Stomach smooth muscle (tissue), 2 donors: Measurements from ENCODE around the gene CLCC1.
"Not testable (repeated sequence)": the region's sequence is repeated elsewhere in the genome, so short reads cannot be mapped to it uniquely, and the experiment has no call there.

Experiments
- H3K27ac ChIP-seq: one replicate; pipeline ENCODE4 v1.7.0; 2013; ENCODE audit warnings: mild to moderate bottlenecking, low read length, inconsistent platforms
- H3K27me3 ChIP-seq, 2 donors: one replicate each; pipeline ENCODE4 v1.7.0; 2013; ENCODE audit warnings: low read length in 2 of 2; ENCODE audit not compliant: insufficient read depth in 2 of 2, control insufficient read depth in 1 of 2
- H3K36me3 ChIP-seq, 2 donors: one replicate each; pipeline ENCODE4 v1.7.0; 2013; ENCODE audit warnings: low read length in 2 of 2; ENCODE audit not compliant: control insufficient read depth in 2 of 2, insufficient read depth in 2 of 2
- H3K4me1 ChIP-seq: one replicate; pipeline ENCODE4 v1.7.0; 2013; ENCODE audit warnings: low read length; ENCODE audit not compliant: control insufficient read depth, insufficient read depth
- H3K4me3 ChIP-seq, 2 donors: one replicate each; pipeline ENCODE4 v1.7.0; 2013; ENCODE audit warnings: low read length in 2 of 2
- H3K9ac ChIP-seq, 2 donors: one replicate each; pipeline ENCODE4 v1.7.0; 2013; ENCODE audit warnings: low read length in 2 of 2, mild to moderate bottlenecking in 1 of 2
- H3K9me3 ChIP-seq, 2 donors: one replicate each; pipeline ENCODE4 v1.7.0; 2013; ENCODE audit warnings: low read length in 2 of 2; ENCODE audit not compliant: control insufficient read depth in 2 of 2
- donor health status: healthy.
- donor health status: Pancreatic carcinoma.

The CLCC1 gene

DNA sequence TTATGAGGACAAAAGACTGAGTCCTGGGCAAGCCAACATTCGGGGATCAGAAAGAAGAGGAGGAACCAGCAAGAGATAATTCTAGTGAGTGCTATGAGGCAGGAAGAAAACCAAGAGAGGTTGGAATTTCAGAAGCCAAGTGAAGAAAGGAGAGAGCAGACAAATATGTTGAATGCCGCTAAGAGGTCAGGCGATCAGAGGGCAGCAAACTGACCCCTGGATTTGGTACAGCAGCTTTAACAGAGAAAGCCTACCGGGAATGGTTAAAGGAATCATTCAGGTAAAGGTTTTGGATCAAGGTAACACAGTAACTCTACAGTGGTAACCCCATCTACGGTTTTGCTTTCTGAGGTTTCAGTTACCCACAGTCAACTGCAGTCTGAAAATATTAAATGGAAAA lies 5.4 kb downstream of the CLCC1 start:
- Histone ChIP-seq H3K36me3 (peaks cover 4 to 6% of the 10 kb centered on the region in 2 donors), H3K4me1 (peaks cover 4% of the 10 kb centered on the region), H3K9ac (no peak overlapping the region), H3K27me3 (no peaks in the 10 kb centered on the region), H3K9me3 (no peaks in the 10 kb centered on the region), H3K4me3 (no peak overlapping the region), H3K27ac (no peak overlapping the region)

DNA sequence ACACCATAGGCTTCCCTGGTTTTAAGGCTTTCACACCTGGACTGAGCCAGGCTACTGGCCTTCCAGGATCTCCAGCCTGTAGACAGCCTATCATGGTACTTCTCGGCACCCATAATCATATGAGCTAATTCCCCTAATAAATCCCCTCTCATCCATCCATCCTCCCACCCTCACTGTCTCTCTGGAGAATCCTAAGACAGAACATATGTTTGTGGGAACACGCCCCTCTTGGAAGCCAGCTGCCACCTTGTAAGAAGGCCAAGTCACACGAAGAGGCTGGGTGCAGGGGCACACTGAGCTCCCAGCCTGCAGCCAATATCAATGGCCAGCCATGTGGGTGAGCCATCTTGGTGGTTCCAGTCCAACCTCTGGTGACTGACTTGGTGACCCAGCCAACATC lies 7.4 kb downstream of the CLCC1 start:
- H3K27me3 ChIP-seq, result no peaks in the 10 kb centered on the region
- H3K27ac ChIP-seq, result no peak overlapping the region
- H3K9ac ChIP-seq, result no peak overlapping the region
- no peak overlapping the region for H3K4me3 ChIP-seq
- peaks cover 4 to 6% of the 10 kb centered on the region in 2 donors for H3K36me3 ChIP-seq
- no peaks in the 10 kb centered on the region for H3K4me1 ChIP-seq
- H3K9me3 ChIP-seq, result no peaks in the 10 kb centered on the region

DNA sequence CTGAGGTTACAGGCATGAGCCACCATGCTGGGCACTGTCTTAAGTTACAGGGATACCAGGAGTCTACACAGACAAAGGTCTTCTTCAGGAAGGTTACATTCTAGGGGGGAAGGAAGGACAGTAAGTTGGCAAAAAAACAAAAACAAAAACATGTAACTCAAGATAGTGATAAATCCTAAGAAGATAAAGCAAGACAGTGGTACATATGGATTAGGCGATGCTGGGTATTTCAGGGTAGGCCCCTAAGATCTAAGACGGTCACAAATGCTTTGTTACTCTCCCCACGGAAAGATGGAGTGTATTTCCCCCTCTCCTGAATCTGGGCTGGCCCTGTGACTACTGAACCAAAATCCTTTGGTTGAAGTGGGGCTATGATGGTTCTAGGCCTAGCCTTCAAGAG lies 8.2 kb downstream of the CLCC1 start:
- no peaks in the 10 kb centered on the region for H3K9me3 ChIP-seq
- H3K4me1 ChIP-seq, result no peaks in the 10 kb centered on the region
- no peaks in the 10 kb centered on the region for H3K27me3 ChIP-seq
- H3K36me3 ChIP-seq, result peaks cover 4 to 6% of the 10 kb centered on the region in 2 donors
- no peak overlapping the region for H3K27ac ChIP-seq
- H3K4me3 ChIP-seq, result no peak overlapping the region
- no peak overlapping the region for H3K9ac ChIP-seq

DNA sequence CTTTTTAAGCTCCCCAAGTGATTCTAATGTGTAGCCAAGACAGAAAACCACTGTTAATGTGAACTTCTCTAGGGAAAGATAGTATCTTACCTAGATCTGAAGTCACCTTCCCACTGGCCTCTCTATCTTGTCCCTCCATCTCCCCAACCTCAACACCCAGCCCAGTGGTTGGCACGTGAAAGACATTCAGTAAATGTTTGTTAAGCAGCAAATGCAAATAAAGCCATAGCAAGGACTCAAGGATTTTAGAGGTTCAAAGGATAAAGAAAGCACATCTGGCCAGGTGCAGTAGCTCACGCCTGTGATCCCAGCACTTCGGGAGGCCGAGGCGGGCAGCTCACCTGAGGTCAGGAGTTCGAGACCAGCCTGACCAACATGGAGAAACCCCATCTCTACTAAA lies 9.8 kb downstream of the CLCC1 start:
- H3K9me3 ChIP-seq, result no peaks in the 10 kb centered on the region
- H3K36me3 ChIP-seq, result peaks cover 4 to 6% of the 10 kb centered on the region in 2 donors
- no peak overlapping the region for H3K27ac ChIP-seq
- H3K4me3 ChIP-seq, result no peak overlapping the region
- peaks cover 2% of the 10 kb centered on the region for H3K4me1 ChIP-seq
- H3K27me3 ChIP-seq, result no peaks in the 10 kb centered on the region
- H3K9ac ChIP-seq, result no peak overlapping the region

DNA sequence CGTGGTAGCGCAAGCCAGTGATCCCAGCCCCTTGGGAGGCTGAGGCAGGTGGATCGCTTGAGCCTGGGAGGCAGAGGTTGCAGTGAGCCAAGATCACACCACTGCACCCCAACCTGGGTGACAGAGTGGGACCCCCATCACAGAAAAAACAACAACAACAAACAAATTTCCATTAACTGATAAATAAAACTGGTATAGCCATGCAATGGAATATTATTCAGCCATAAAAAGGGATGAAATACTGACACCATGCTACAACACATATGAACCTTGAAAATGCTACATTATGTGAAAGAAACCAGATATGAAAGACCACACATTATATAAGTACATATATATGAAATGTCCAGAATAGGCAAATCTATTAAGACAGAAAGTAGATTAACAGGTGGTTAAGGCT lies 12.0 kb downstream of the CLCC1 start:
- H3K4me3 ChIP-seq, result no peak overlapping the region
- no peaks in the 10 kb centered on the region for H3K27me3 ChIP-seq
- no peaks in the 10 kb centered on the region for H3K9me3 ChIP-seq
- H3K36me3 ChIP-seq, result peaks cover 7 to 9% of the 10 kb centered on the region in 2 donors
- no peak overlapping the region for H3K9ac ChIP-seq
- no peak overlapping the region for H3K27ac ChIP-seq
- peaks cover 6% of the 10 kb centered on the region for H3K4me1 ChIP-seq

DNA sequence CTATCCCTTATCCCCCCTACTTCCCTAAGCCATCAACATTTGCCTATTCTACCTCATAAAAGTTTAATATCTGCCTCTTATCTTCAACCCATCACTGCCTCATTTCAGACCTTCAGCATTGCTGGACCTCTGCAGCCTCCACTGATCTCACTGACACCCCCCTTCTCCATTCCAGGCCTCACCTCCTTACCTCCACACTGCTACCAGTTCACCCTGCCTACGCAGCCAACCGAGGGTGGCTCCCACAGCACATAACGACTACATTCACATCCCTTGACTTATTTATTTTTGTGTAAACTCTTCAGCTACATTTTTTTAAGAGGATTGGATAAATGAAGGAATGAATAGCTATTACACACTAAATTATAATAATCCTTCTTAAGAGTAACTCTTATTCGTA lies 14.2 kb downstream of the CLCC1 start:
- Histone ChIP-seq H3K27me3 (no peaks in the 10 kb centered on the region), H3K9ac (no peak overlapping the region)

DNA sequence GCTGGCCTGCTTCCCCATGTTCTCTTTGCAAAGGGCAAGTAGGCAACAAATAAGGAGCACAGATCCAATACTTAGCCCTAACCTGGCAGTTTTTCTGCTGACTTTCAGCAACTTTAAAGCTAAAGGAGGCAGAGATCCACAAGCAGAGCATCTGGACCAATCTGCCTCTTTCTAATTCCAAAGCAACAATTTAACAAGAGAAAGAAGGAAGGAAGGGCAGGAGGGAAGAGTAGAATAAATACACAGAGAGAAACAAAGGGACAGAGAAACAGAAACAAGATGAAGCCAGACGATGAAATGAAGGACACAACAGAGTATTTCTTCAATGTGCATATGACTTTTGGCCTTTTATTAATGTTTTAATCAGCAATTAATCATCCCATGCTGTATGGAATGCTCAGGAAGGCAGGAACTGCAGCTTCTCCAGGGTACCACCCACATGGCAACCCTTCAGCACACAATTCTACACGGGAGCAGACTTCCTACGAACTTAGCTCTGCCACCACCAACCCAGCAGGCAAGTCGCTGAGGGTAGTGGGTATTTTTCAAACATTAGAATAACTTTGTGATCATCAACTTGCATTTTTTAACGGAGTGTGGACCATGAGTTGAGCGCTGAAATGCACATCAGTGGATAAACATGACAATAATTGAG lies 15.3 kb downstream of the CLCC1 start:
- Histone ChIP-seq H3K4me1 (peaks cover 6% of the 10 kb centered on the region), H3K27ac (peak overlapping the region; percentile 7), H3K27me3 (no peaks in the 10 kb centered on the region), H3K4me3 (peak overlapping the region; percentile 8 to 58), H3K36me3 (peaks cover 9 to 10% of the 10 kb centered on the region in 2 donors), H3K9ac (peak overlapping the region; percentile 23 to 47), H3K9me3 (no peaks in the 10 kb centered on the region)

More for the DNA sequence above, 14.2 kb downstream of the CLCC1 start:
- no peaks in the 10 kb centered on the region for H3K9me3 ChIP-seq
- H3K27ac ChIP-seq, result no peak overlapping the region
- H3K36me3 ChIP-seq, result peaks cover 5% of the 10 kb centered on the region in 2 donors
- no peak overlapping the region for H3K4me3 ChIP-seq
- H3K4me1 ChIP-seq, result peaks cover 6% of the 10 kb centered on the region

DNA sequence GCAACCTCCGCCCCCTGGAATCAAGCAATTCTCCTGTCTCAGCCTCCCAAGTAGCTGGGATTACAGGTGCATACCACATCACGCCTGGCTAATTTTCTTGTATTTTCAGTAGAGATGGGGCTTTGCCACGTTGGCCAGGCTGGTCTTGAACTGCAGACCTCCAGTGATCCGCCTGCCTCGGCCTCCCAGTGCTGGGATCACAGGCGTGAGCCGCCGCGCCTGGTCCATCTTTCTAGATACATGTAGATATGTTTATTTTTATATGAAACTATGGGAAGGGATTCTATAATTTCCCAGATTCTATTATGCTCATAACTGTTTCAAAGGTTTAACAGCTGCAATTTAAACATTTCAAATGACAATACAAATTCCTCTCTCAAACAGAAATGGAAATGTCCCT lies 27.1 kb downstream of the CLCC1 start:
- no peaks in the 10 kb centered on the region for H3K27me3 ChIP-seq
- no peaks in the 10 kb centered on the region for H3K9me3 ChIP-seq
- no peaks in the 10 kb centered on the region for H3K4me1 ChIP-seq
- no peak overlapping the region for H3K4me3 ChIP-seq
- H3K9ac ChIP-seq, result no peak overlapping the region
- peaks cover 45 to 52% of the 10 kb centered on the region in 2 donors for H3K36me3 ChIP-seq
- no peak overlapping the region for H3K27ac ChIP-seq

DNA sequence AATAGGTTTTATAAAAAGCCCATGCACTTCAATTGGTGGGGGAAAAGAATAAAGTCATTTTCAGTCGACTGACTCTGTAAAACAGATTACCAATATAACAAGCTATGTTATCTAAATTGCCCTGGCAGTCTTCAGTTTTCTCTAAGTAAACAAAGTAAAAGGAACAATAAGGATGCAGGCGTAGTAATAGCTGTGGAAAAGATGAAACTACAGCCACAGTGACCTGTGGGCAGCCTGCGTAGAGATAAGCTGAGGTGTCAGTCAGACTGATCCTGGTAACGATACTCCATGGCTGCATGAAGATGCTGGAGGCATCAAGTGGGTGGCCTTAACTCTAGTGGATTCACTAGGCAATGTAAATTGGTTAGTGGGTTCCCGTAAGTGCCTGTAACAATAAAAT lies 29.3 kb downstream of the CLCC1 start:
- no peaks in the 10 kb centered on the region for H3K4me1 ChIP-seq
- H3K9ac ChIP-seq, result no peak overlapping the region
- H3K27ac ChIP-seq, result no peak overlapping the region
- H3K4me3 ChIP-seq, result no peak overlapping the region
- H3K36me3 ChIP-seq, result peaks cover 50 to 51% of the 10 kb centered on the region in 2 donors
- no peaks in the 10 kb centered on the region for H3K9me3 ChIP-seq
- H3K27me3 ChIP-seq, result no peaks in the 10 kb centered on the region

DNA sequence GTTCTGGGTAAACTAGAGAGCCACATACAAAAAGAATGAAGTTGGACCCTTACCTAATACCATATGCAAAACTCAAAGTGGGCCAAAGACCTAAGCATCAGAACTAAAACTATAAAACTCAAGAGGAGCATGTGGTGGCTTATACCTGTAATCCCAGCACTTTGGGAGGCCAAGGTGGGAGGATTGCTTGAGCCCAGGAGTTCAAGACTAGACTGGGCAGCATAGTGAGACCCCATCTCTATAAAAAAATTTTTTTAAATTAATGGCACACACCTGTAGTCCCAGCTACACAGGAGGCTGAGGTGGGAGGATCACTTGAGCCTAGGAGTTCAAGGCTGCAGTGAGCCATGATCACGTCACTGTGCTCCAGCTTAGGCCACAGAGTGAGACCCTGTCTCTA lies 35.7 kb downstream of the CLCC1 start:
- H3K9ac ChIP-seq, H3K4me1 ChIP-seq, H3K27ac ChIP-seq, H3K4me3 ChIP-seq, H3K27me3 ChIP-seq, H3K9me3 ChIP-seq: not testable (repeated sequence)
- peaks cover 38 to 46% of the 10 kb centered on the region in 2 donors for H3K36me3 ChIP-seq

DNA sequence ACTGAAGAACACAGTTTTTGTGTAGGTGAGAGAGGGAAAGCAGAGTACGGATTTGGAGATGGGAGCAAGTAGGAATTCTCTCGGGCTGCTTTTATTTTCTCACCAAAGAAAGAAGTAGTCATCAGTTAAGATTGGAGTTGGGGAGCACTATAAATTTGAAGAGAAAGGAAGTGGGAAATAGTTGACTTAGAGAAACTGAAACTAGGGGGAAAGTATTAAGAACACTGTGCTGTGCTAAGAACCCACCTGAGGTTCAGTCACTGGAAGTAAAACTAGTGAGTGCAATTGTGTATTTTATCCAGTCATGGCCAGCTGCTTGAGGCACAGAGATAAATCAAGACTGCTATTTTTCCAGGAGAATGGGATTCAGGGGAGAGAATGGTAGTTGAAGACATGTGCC lies 37.4 kb downstream of the CLCC1 start:
- Histone ChIP-seq H3K4me3 (no peak overlapping the region), H3K9me3 (no peaks in the 10 kb centered on the region), H3K27ac (no peak overlapping the region), H3K9ac (no peak overlapping the region), H3K4me1 (no peaks in the 10 kb centered on the region), H3K27me3 (no peaks in the 10 kb centered on the region), H3K36me3 (peaks cover 35 to 44% of the 10 kb centered on the region in 2 donors)
